GM23338 (cell line): ENCODE data around the gene DOCK3.

Experiments used
- CREB1 ChIP-seq: fragments of 250-450 bp; sonication (Bioruptor Pico); IDR thresholded peaks from 2 replicates; pipeline ENCODE4 v1.5.0; 2020; ENCODE audit warnings: low read depth, mild to moderate bottlenecking, moderate library complexity
- CTCF ChIP-seq, 2 experiments: fragments of 200-600 bp in 1 of 2; sonication (generic) in 1 of 2; conservative IDR thresholded peaks; 2 replicates each; pipeline versions ENCODE4 v1.5.1 to v1.6.1; 2016 to 2017; ENCODE audit warnings: antibody characterized with exemption in 2 of 2, low read depth in 2 of 2, mild to moderate bottlenecking in 2 of 2, moderate library complexity in 1 of 2

GRCh38 chr3:50786631-50787030, 111.9 kb downstream of the DOCK3 start:
- no peak for TF ChIP-seq CREB1 (CRISPR knock-in tag)
- no peak for TF ChIP-seq CTCF (conservative IDR thresholded peaks at IDR 0.05; ENCODE audit: low read depth in 2 of 2)
